Uterus (tissue), 2 donors: ENCODE results near the gene PDE12.

Source experiments
- POLR2A ChIP-seq, 2 donors: fragments of 450-650 bp; IDR thresholded peaks; one replicate each; pipeline ENCODE4 v1.6.1; 2016; ENCODE audit warnings: antibody characterized with exemption in 2 of 2, mild to moderate bottlenecking in 1 of 2, moderate library complexity in 1 of 2
- TF ChIP-seq, protein P1 (sequence below), 4 experiments: fragments of 200-600 bp in 2 of 4; fragments of 450-650 bp in 2 of 4; sonication (generic) in 2 of 4; IDR thresholded peaks; one replicate each; pipeline ENCODE4 v1.5.1; 2016 to 2019; ENCODE audit warnings: antibody characterized with exemption in 4 of 4, mild to moderate bottlenecking in 2 of 4, moderate library complexity in 1 of 4

DNA sequence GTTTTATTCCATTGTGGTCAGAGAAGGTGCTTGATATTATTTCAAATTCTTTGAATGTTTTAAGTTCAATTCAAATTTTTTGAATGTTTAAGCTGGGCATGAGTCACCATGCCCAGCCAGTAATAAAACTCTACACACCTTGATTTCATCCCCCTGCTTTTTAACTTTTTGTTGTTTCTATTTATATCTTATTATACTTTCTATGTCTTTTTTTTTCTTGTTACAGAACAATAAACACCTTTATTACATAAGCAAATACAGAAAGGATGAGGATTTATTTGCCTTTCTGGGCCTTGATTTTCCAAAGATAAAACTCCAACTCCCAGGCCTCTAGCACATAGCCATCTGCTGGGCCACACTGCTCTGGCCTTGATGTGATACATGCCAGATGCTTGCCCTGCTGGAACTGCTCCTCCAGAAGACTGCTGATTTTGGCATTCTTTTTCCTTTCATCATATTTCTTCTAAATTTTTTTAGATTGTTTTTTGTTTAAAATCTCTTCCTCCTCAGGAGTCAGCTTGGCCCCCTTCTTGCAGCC lies 25.9 kb upstream of the PDE12 start:
- TF ChIP-seq, protein P1, sequence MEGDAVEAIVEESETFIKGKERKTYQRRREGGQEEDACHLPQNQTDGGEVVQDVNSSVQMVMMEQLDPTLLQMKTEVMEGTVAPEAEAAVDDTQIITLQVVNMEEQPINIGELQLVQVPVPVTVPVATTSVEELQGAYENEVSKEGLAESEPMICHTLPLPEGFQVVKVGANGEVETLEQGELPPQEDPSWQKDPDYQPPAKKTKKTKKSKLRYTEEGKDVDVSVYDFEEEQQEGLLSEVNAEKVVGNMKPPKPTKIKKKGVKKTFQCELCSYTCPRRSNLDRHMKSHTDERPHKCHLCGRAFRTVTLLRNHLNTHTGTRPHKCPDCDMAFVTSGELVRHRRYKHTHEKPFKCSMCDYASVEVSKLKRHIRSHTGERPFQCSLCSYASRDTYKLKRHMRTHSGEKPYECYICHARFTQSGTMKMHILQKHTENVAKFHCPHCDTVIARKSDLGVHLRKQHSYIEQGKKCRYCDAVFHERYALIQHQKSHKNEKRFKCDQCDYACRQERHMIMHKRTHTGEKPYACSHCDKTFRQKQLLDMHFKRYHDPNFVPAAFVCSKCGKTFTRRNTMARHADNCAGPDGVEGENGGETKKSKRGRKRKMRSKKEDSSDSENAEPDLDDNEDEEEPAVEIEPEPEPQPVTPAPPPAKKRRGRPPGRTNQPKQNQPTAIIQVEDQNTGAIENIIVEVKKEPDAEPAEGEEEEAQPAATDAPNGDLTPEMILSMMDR (IDR thresholded peaks at IDR 0.05) = no peak
- no peak for TF ChIP-seq POLR2A (IDR thresholded peaks at IDR 0.05)
